Spleen (tissue), 13 donors: ENCODE results near the gene CPT1A. TPM values are rescaled to one million over a fixed set of nuclear protein-coding genes. Genes with fewer than 3 reads are reported as not detected.
A peak's percentile ranks its signal among the peaks of the same experiment; 100 is the strongest.
"Not testable (repeated sequence)": the region's sequence is repeated elsewhere in the genome, so short reads cannot be mapped to it uniquely, and the experiment has no call there.

Source experiments
- DNase-seq: peaks from one replicate; pipeline ENCODE4 v3.0.0-alpha.2; 2020
- H3K27ac ChIP-seq, 8 donors: fragments of 200-600 bp; sonication (generic) in 7 of 8; 1 replicate in 4 of 8; 2 replicates in 4 of 8; pipeline versions ENCODE4 v1.5.0 to v1.8.0; 2016 to 2021; ENCODE audit warnings: inconsistent platforms in 4 of 8, mild to moderate bottlenecking in 4 of 8, moderate library complexity in 1 of 8
- H3K27me3 ChIP-seq, 7 donors: fragments of 200-600 bp; sonication (generic) in 6 of 7; replicated peaks in 1 of 7; 1 replicate in 4 of 7; 2 replicates in 3 of 7; pipeline versions ENCODE4 v1.5.0 to v1.8.0; 2016 to 2021; ENCODE audit warnings: inconsistent platforms in 3 of 7, mild to moderate bottlenecking in 1 of 7
- H3K36me3 ChIP-seq, 6 donors: fragments of 200-600 bp; sonication (generic) in 5 of 6; 1 replicate in 4 of 6; 2 replicates in 2 of 6; pipeline versions ENCODE4 v1.5.0 to v1.8.0; 2016 to 2021; ENCODE audit warnings: inconsistent platforms in 2 of 6
- H3K4me1 ChIP-seq, 6 donors: fragments of 200-600 bp; sonication (generic) in 5 of 6; 1 replicate in 3 of 6; 2 replicates in 3 of 6; pipeline versions ENCODE4 v1.5.0 to v1.8.0; 2016 to 2021; ENCODE audit warnings: inconsistent platforms in 3 of 6
- H3K4me3 ChIP-seq, 8 donors: fragments of 200-600 bp; sonication (generic) in 7 of 8; 1 replicate in 4 of 8; 2 replicates in 4 of 8; pipeline versions ENCODE4 v1.5.0 to v1.8.0; 2016 to 2021; ENCODE audit warnings: inconsistent platforms in 4 of 8, mild to moderate bottlenecking in 4 of 8, moderate library complexity in 2 of 8
- H3K9me3 ChIP-seq, 8 donors: fragments of 200-600 bp; sonication (generic) in 7 of 8; 1 replicate in 4 of 8; 2 replicates in 4 of 8; pipeline versions ENCODE4 v1.5.0 to v1.8.0; 2016 to 2021; ENCODE audit warnings: inconsistent platforms in 4 of 8
- POLR2A ChIP-seq, 3 donors: fragments of 450-650 bp; IDR thresholded peaks; one replicate each; pipeline ENCODE4 v1.5.1; 2017; ENCODE audit warnings: antibody characterized with exemption in 3 of 3, mild to moderate bottlenecking in 1 of 3
- POLR2AphosphoS5 ChIP-seq, 3 donors: sonication (generic); formaldehyde crosslinking; IDR thresholded peaks; one replicate each; pipeline ENCODE4 v1.5.1; 2017; ENCODE audit warnings: antibody characterized with exemption in 3 of 3
- WGBS, 5 donors: extraction: QIAGEN DNeasy Blood & Tissue Kit in 3 of 5; methylation state at CpG; one replicate each; pipeline versions ENCODE4 v1.1.5 to v1.1.7; 2013 to 2018; 5-methylcytosine and 5-hydroxymethylcytosine counted together
- intact Hi-C: fragments of 100-400 bp; cut with DNase I; formaldehyde crosslinking; loops from one replicate; pipeline ENCODE4 v1.15.0; 2023; ENCODE audit warnings: low total_unique reads
- long read RNA-seq, 2 donors: transcript quantifications; one replicate each; lab custom pipeline, GENCODE V29; 2026
- polyA plus RNA-seq, 3 donors: library from polyadenylated mRNA; stranded (reverse); fragments of 200-250 nt; gene quantifications; one replicate each; pipeline ENCODE4 v1.2.1, GENCODE V29; 2013
- total RNA-seq, 7 donors: library from RNA; depleted of rRNA in 3 of 7; stranded (reverse); fragments of >200 nt in 3 of 7; fragmentation: NEBNext Ultra II Directional in 4 of 7; extraction: Animal tissue kit (Norgen Biotek cat#: 25700) in 4 of 7; gene quantifications; one replicate each; pipeline versions ENCODE4 v1.1.0 to v1.2.1, GENCODE V29; 2016 to 2021
- TF ChIP-seq, protein P1 (sequence below), 11 experiments: fragments of 200-600 bp in 7 of 11; fragments of 450-650 bp in 4 of 11; sonication (generic) in 4 of 11; IDR thresholded peaks in 8 of 11; conservative IDR thresholded peaks in 3 of 11; 1 replicate in 7 of 11; 2 replicates in 4 of 11; pipeline versions ENCODE4 v1.4.0 to v1.8.0; 2016 to 2021; ENCODE audit warnings: antibody characterized with exemption in 11 of 11, inconsistent platforms in 4 of 11, mild to moderate bottlenecking in 1 of 11
- donor health status: healthy with polysubstance abuse.
- donor health status: DM: no; HTN: no; CAD: no; lungs with moderate emphysema.
- donor health status: DM: no; HTN: no; CAD: no.
- donor health status: Bipolar disorder and iron deficiency.
- donor health status: healthy.
- donor health status: DM: no; HTN: no; CAD: no.
- donor health status: DM: yes; HTN: yes; CAD: no.

The CPT1A gene
- total RNA-seq (100 to 1,000 TPM in 1 of 7 donors, 10 to 100 TPM in 6; 43.3 to 118 (median 73.1) TPM), polyA plus RNA-seq (10 to 100 TPM in 2 of 3 donors, 1 to 10 TPM in 1; 6.7 to 18.0 (median 11.0) TPM)
- long read RNA-seq, donor 1, result 0 reads
- long read RNA-seq, donor 2, full-length matches to known transcripts, result 1 of 1 reads
- long read RNA-seq, donor 2, partial matches to known transcripts, result 0 of 1 reads
- long read RNA-seq, donor 2, other reads (novel, unspliced or antisense), result 0 of 1 reads

- Histone ChIP-seq H3K4me1 (peaks cover 34 to 75% (median 61%) of the 10 kb centered on the region in 6 donors), H3K27ac (peak within 1 kb of the TSS; percentile 86 to 98 (median 94)), H3K4me3 (peak within 1 kb of the TSS; percentile 81 to 98 (median 91)), H3K36me3 (peaks cover 0 to 8% (median 0%) of the 10 kb centered on the region in 6 donors), H3K9me3 (no peaks in the 10 kb centered on the region), H3K27me3 (no peaks in the 10 kb centered on the region)
- peak; percentile 96 for DNase-seq
- intact Hi-C loops, result no loop called here
- TF ChIP-seq POLR2AphosphoS5 (IDR thresholded peaks at IDR 0.05) (peak; percentile 77 to 83 (median 80)), POLR2A (IDR thresholded peaks at IDR 0.05) (no peak)
- TF ChIP-seq, protein P1, sequence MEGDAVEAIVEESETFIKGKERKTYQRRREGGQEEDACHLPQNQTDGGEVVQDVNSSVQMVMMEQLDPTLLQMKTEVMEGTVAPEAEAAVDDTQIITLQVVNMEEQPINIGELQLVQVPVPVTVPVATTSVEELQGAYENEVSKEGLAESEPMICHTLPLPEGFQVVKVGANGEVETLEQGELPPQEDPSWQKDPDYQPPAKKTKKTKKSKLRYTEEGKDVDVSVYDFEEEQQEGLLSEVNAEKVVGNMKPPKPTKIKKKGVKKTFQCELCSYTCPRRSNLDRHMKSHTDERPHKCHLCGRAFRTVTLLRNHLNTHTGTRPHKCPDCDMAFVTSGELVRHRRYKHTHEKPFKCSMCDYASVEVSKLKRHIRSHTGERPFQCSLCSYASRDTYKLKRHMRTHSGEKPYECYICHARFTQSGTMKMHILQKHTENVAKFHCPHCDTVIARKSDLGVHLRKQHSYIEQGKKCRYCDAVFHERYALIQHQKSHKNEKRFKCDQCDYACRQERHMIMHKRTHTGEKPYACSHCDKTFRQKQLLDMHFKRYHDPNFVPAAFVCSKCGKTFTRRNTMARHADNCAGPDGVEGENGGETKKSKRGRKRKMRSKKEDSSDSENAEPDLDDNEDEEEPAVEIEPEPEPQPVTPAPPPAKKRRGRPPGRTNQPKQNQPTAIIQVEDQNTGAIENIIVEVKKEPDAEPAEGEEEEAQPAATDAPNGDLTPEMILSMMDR (IDR thresholded peaks at IDR 0.05 in 8 of 11, conservative IDR thresholded peaks at IDR 0.05 in 3 of 11), result peak in 2 of 11 experiments; percentile 17 to 25
- 4 to 11% (median 6%) methylated on average over 25 to 82 of the region's 82 CpGs for WGBS, 5 donors
Measured at GRCh38 chr11:68841718-68842426, at the start of gene CPT1A. Gene CPT1A (minus strand): TSS chr11:68841916. CDS start chr11:68815474, 26,442 bp downstream.

DNA sequence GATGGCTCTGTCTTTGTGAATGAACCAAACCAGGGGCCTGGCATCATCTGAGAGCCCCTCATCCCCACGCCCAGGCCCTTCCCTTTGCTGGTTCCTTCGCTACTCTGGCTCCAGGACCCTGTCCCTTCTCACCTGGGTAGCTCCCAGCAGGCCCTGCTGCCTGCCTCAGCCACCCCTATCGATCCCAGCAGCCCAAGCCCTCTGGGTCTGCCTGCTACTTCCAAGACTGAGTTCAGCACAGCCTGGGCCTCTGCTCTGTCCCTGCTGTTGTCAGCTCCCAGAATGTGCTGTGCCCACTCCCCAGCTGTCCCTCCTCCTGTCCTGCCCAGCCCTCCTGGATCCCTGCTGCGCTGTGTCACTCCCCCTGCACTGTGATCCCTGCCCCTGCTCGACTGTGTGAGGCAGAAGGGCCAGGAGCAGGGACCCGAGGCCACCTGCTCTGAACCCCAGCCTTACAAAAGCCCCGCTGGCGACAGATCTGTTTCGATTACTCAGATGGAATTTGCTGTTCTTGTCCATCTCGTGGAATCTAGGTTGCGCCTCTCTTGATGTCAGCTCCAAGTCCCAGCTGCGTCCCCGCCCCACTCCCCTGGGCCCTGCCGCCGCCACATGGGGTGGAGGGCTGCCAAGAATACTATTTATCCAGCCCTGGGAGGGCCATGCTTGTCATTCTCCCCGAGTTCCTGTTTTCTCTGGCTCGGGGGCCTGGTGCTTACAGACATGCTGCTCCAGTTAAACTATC, 48.9 kb upstream of the CPT1A start:
- 58 to 82% (median 75%) methylated on average over 17 of the region's 17 CpGs for WGBS, 5 donors
- TF ChIP-seq POLR2A (IDR thresholded peaks at IDR 0.05) (no peak), POLR2AphosphoS5 (IDR thresholded peaks at IDR 0.05) (peak in 1 of 3 donors; percentile 22)
- H3K27me3 ChIP-seq, result no peaks in the 10 kb centered on the region
- H3K9me3 ChIP-seq, result no peaks in the 10 kb centered on the region
- H3K4me1 ChIP-seq, result no peaks in the 10 kb centered on the region
- peak; percentile 61 for DNase-seq
- H3K27ac ChIP-seq, result no peak overlapping the region
- H3K4me3 ChIP-seq, result no peak overlapping the region
- H3K36me3 ChIP-seq, result peaks cover 3 to 62% (median 55%) of the 10 kb centered on the region in 6 donors
- intact Hi-C loops, result no loop called here

GRCh38 chr11:68889948-68890446, 48.3 kb upstream of the CPT1A start:
- Histone ChIP-seq H3K4me1 (no peaks in the 10 kb centered on the region), H3K4me3 (no peak overlapping the region), H3K9me3 (no peaks in the 10 kb centered on the region), H3K36me3 (peaks cover 3 to 55% (median 48%) of the 10 kb centered on the region in 6 donors), H3K27me3 (no peaks in the 10 kb centered on the region), H3K27ac (no peak overlapping the region)
- WGBS, 5 donors, result 73 to 84% (median 82%) methylated on average over 17 to 18 of the region's 18 CpGs
- TF ChIP-seq, protein P1 (IDR thresholded peaks at IDR 0.05 in 8 of 11, conservative IDR thresholded peaks at IDR 0.05 in 3 of 11), result peak in 5 of 11 experiments; percentile 16 to 44 (median 34)
- TF ChIP-seq POLR2AphosphoS5 (IDR thresholded peaks at IDR 0.05), result peak in 1 of 3 donors; percentile 15
- TF ChIP-seq POLR2A (IDR thresholded peaks at IDR 0.05), result no peak
- intact Hi-C loops, result no loop called here
- peak; percentile 56 for DNase-seq

GRCh38 chr11:68884827-68885226, 43.1 kb upstream of the CPT1A start:
- WGBS, 5 donors, result 93 to 98% (median 93%) methylated on average over 15 of the region's 15 CpGs
- intact Hi-C loops, result not testable (repeated sequence)

More at GRCh38 chr11:68884827-68885226, 43.1 kb upstream of the CPT1A start:
- H3K9me3 ChIP-seq, H3K4me3 ChIP-seq, H3K27ac ChIP-seq, H3K4me1 ChIP-seq, H3K27me3 ChIP-seq: not testable (repeated sequence)
- peaks cover 0 to 10% (median 3%) of the 10 kb centered on the region in 6 donors for H3K36me3 ChIP-seq
- peak; percentile 15 for DNase-seq
